Erythroblast (primary cell): Measurements from ENCODE around the gene PTPRM.

Experiments
- GATA1 ChIP-seq: IDR thresholded peaks from 2 replicates; pipeline ENCODE4 v1.6.1; 2011; ENCODE audit warnings: low read depth, mild to moderate bottlenecking, control low read depth, low read length, moderate library complexity
- POLR2A ChIP-seq: IDR thresholded peaks from 2 replicates; pipeline ENCODE4 v1.6.1; 2011; ENCODE audit warnings: mild to moderate bottlenecking, low read length

GRCh38 chr18:8133888-8134287 lies 566.8 kb downstream of the PTPRM start:
- TF ChIP-seq POLR2A (no peak), GATA1 (no peak)
